CD14-positive monocyte (primary cell): ENCODE data around the gene TCTN3. TPM values are rescaled to one million over a fixed set of nuclear protein-coding genes. Genes with fewer than 3 reads are reported as not detected.
"Not testable (repeated sequence)": the region's sequence is repeated elsewhere in the genome, so short reads cannot be mapped to it uniquely, and the experiment has no call there.

Experiments
- DNase-seq, 3 donors: peaks; one replicate each; pipeline ENCODE4 v3.0.0-alpha.2; 2011 to 2022
- H2AFZ ChIP-seq: 2 replicates; pipeline ENCODE4 v1.6.0; 2012; ENCODE audit warnings: mild to moderate bottlenecking, low read depth, low read length, inconsistent platforms; ENCODE audit not compliant: insufficient read depth, poor library complexity, severe bottlenecking
- H3K27ac ChIP-seq, 2 donors: 1 replicate in 1 of 2; 2 replicates in 1 of 2; pipeline ENCODE4 v1.5.1; 2012 to 2013; ENCODE audit warnings: low read length in 2 of 2, control low read depth in 1 of 2, inconsistent platforms in 1 of 2, low read depth in 1 of 2, mild to moderate bottlenecking in 1 of 2
- H3K27me3 ChIP-seq, 2 donors: one replicate each; pipeline versions ENCODE4 v1.6.0 to v1.6.1; 2011 to 2013; ENCODE audit warnings: low read length in 2 of 2; ENCODE audit not compliant: control insufficient read depth in 2 of 2, insufficient read depth in 2 of 2
- H3K36me3 ChIP-seq, 2 donors: replicated peaks in 1 of 2; 1 replicate in 1 of 2; 2 replicates in 1 of 2; pipeline versions ENCODE4 v1.5.1 to v1.6.1; 2012 to 2013; ENCODE audit warnings: low read length in 2 of 2, control low read depth in 1 of 2, inconsistent platforms in 1 of 2, mild to moderate bottlenecking in 1 of 2; ENCODE audit not compliant: insufficient read depth in 2 of 2, control insufficient read depth in 1 of 2
- H3K4me1 ChIP-seq, 2 donors: 1 replicate in 1 of 2; 2 replicates in 1 of 2; pipeline versions ENCODE4 v1.5.1 to v1.6.1; 2012 to 2013; ENCODE audit warnings: low read length in 2 of 2, control low read depth in 1 of 2, inconsistent platforms in 1 of 2, mild to moderate bottlenecking in 1 of 2, moderate library complexity in 1 of 2; ENCODE audit not compliant: insufficient read depth in 2 of 2, control insufficient read depth in 1 of 2
- H3K4me2 ChIP-seq: replicated peaks from 2 replicates; pipeline ENCODE3; 2012; ENCODE audit warnings: low read length, moderate library complexity, mild to moderate bottlenecking; ENCODE audit not compliant: poor library complexity, severe bottlenecking; ENCODE audit errors: extremely low read depth
- H3K4me3 ChIP-seq, 3 experiments: fragments of 200-600 bp in 1 of 3; sonication (generic) in 1 of 3; replicated peaks in 1 of 3; 1 replicate in 2 of 3; 2 replicates in 1 of 3; pipeline ENCODE4 v1.5.1; 2011 to 2013; ENCODE audit warnings: low read length in 3 of 3, mild to moderate bottlenecking in 3 of 3, control low read depth in 2 of 3, low read depth in 2 of 3, inconsistent platforms in 1 of 3, moderate library complexity in 1 of 3
- H3K79me2 ChIP-seq: 2 replicates; pipeline ENCODE4 v1.6.0; 2012; ENCODE audit warnings: mild to moderate bottlenecking, control low read depth, inconsistent platforms, low read length, moderate library complexity; ENCODE audit not compliant: insufficient read depth
- H3K9ac ChIP-seq: 2 replicates; pipeline ENCODE4 v1.6.0; 2017; ENCODE audit warnings: low read length, mild to moderate bottlenecking; ENCODE audit not compliant: insufficient read depth, poor library complexity, severe bottlenecking
- H3K9me3 ChIP-seq, 2 donors: replicated peaks in 1 of 2; 1 replicate in 1 of 2; 2 replicates in 1 of 2; pipeline versions ENCODE4 v1.5.1 to v1.6.1; 2012 to 2013; ENCODE audit warnings: low read length in 2 of 2, control low read depth in 1 of 2; ENCODE audit not compliant: control insufficient read depth in 1 of 2, insufficient read depth in 1 of 2
- H4K20me1 ChIP-seq: 2 replicates; pipeline ENCODE4 v1.6.0; 2012; ENCODE audit warnings: mild to moderate bottlenecking, low read length, control low read depth, moderate library complexity; ENCODE audit not compliant: insufficient read depth
- H3K27ac Mint-ChIP-seq, 7 donors: one replicate each; pipeline ENCODE4 v1.8.0; 2020; ENCODE audit warnings: mild to moderate bottlenecking in 7 of 7, mixed read lengths in 7 of 7, moderate library complexity in 6 of 7, inconsistent platforms in 2 of 7
- H3K27me3 Mint-ChIP-seq, 3 donors: one replicate each; pipeline ENCODE4 v1.8.0; 2021 to 2022; ENCODE audit warnings: low read depth in 3 of 3, mild to moderate bottlenecking in 3 of 3, mixed read lengths in 3 of 3, moderate library complexity in 3 of 3, inconsistent platforms in 1 of 3
- H3K36me3 Mint-ChIP-seq, 2 donors: one replicate each; pipeline ENCODE4 v1.8.0; 2020; ENCODE audit warnings: mixed read lengths in 2 of 2, inconsistent platforms in 1 of 2, mild to moderate bottlenecking in 1 of 2
- H3K4me1 Mint-ChIP-seq: one replicate; pipeline ENCODE4 v1.8.0; 2020; ENCODE audit warnings: mild to moderate bottlenecking, mixed read lengths
- H3K4me3 Mint-ChIP-seq, 2 donors: one replicate each; pipeline ENCODE4 v1.8.0; 2020; ENCODE audit warnings: mild to moderate bottlenecking in 2 of 2, mixed read lengths in 2 of 2, moderate library complexity in 1 of 2
- H3K9me3 Mint-ChIP-seq, 7 donors: one replicate each; pipeline ENCODE4 v1.8.0; 2020 to 2022; ENCODE audit warnings: mixed read lengths in 7 of 7, mild to moderate bottlenecking in 6 of 7, moderate library complexity in 6 of 7, inconsistent platforms in 2 of 7
- WGBS: methylation state at CpG from one replicate; pipeline ENCODE4 v1.1.5; 2013; ENCODE audit warnings: missing lambda C conversion rate; ENCODE audit not compliant: insufficient coverage; 5-methylcytosine and 5-hydroxymethylcytosine counted together
- intact Hi-C, 2 donors: fragments of 100-400 bp; cut with micrococcal nuclease; formaldehyde crosslinking; loops; one replicate each; pipeline versions ENCODE4 v1.15.0 to v1.15.1; 2023
- polyA plus RNA-seq, 3 donors: library from polyadenylated mRNA; depleted of rRNA in 1 of 3; unstranded in 2 of 3; stranded (reverse) in 1 of 3; fragments of 300-500 nt in 2 of 3; fragments of >200 nt in 1 of 3; fragmentation: Illumina TruSeq in 2 of 3; gene quantifications; 1 replicate in 2 of 3; 2 replicates in 1 of 3; pipeline ENCODE4 v1.2.3, GENCODE V29; 2012 to 2021
- TF ChIP-seq, protein P1 (sequence below): fragments of 200-600 bp; IDR thresholded peaks from one replicate; pipeline ENCODE4 v1.8.0; 2022; ENCODE audit warnings: antibody characterized with exemption, mild to moderate bottlenecking

Gene TCTN3
- polyA plus RNA-seq, 3 donors: 8.5 to 23.1 (median 14.4) TPM

- Histone ChIP-seq H2AFZ (peak overlapping the region; percentile 71), H3K4me3 (peak overlapping the region in 1 of 3 experiments; percentile 10), H3K36me3 (no peaks in the 10 kb centered on the region), H3K79me2 (no peaks in the 10 kb centered on the region), H4K20me1 (no peaks in the 10 kb centered on the region), H3K27me3 (no peaks in the 10 kb centered on the region), H3K27ac (peak overlapping the region in 1 of 2 donors; percentile 67), H3K4me2 (peak overlapping the region; percentile 9), H3K9ac (no peak overlapping the region), H3K9me3 (peaks cover 0 to 6% of the 10 kb centered on the region in 2 donors), H3K4me1 (peaks cover 13 to 15% of the 10 kb centered on the region in 2 donors)
- H3K4me3 Mint-ChIP-seq: peak overlapping the region in 1 of 2 donors; percentile 65
- H3K4me1 Mint-ChIP-seq: peaks cover 27% of the 10 kb centered on the region
- peak overlapping the region; percentile 16 to 90 (median 76) for H3K27ac Mint-ChIP-seq
- TF ChIP-seq, protein P1, sequence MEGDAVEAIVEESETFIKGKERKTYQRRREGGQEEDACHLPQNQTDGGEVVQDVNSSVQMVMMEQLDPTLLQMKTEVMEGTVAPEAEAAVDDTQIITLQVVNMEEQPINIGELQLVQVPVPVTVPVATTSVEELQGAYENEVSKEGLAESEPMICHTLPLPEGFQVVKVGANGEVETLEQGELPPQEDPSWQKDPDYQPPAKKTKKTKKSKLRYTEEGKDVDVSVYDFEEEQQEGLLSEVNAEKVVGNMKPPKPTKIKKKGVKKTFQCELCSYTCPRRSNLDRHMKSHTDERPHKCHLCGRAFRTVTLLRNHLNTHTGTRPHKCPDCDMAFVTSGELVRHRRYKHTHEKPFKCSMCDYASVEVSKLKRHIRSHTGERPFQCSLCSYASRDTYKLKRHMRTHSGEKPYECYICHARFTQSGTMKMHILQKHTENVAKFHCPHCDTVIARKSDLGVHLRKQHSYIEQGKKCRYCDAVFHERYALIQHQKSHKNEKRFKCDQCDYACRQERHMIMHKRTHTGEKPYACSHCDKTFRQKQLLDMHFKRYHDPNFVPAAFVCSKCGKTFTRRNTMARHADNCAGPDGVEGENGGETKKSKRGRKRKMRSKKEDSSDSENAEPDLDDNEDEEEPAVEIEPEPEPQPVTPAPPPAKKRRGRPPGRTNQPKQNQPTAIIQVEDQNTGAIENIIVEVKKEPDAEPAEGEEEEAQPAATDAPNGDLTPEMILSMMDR: no peak
- peaks cover 0 to 14% (median 3%) of the 10 kb centered on the region in 7 donors for H3K9me3 Mint-ChIP-seq
- peaks cover 0 to 1% (median 0%) of the 10 kb centered on the region in 3 donors for H3K27me3 Mint-ChIP-seq
- no peak for DNase-seq
- intact Hi-C loops: no loop called here
- peaks cover 12 to 27% of the 10 kb centered on the region in 2 donors for H3K36me3 Mint-ChIP-seq
- WGBS: 20% methylated on average over 2 of the region's 6 CpGs
Observed at GRCh38 chr10:95741807-95742467, 48.2 kb upstream of the TCTN3 start.

- H3K4me2 ChIP-seq: no peak overlapping the region
- no peak overlapping the region for H3K9ac ChIP-seq
- peaks cover 21% of the 10 kb centered on the region for H3K4me1 Mint-ChIP-seq
- H3K9me3 ChIP-seq: peaks cover 0 to 3% of the 10 kb centered on the region in 2 donors
- peaks cover 0 to 1% (median 0%) of the 10 kb centered on the region in 3 donors for H3K27me3 Mint-ChIP-seq
- intact Hi-C loops: no loop called here
- H3K36me3 ChIP-seq: no peaks in the 10 kb centered on the region
- peaks cover 11 to 13% of the 10 kb centered on the region in 2 donors for H3K4me1 ChIP-seq
- no peak overlapping the region for H3K4me3 ChIP-seq
- H4K20me1 ChIP-seq: no peaks in the 10 kb centered on the region
- TF ChIP-seq, protein P1: no peak
- H3K36me3 Mint-ChIP-seq: peaks cover 10 to 24% of the 10 kb centered on the region in 2 donors
- no peak overlapping the region for H3K27ac Mint-ChIP-seq
- DNase-seq: no peak
- H3K79me2 ChIP-seq: no peaks in the 10 kb centered on the region
- H3K27me3 ChIP-seq: no peaks in the 10 kb centered on the region
- H3K27ac ChIP-seq: no peak overlapping the region
- H3K9me3 Mint-ChIP-seq: peaks cover 0 to 7% (median 3%) of the 10 kb centered on the region in 7 donors
- no peak overlapping the region for H3K4me3 Mint-ChIP-seq
- WGBS: 100% methylated on average over 1 of the region's 3 CpGs
- H2AFZ ChIP-seq: no peak overlapping the region
Observed at GRCh38 chr10:95739056-95739455, 45.3 kb upstream of the TCTN3 start.

GRCh38 chr10:95732907-95733306, 39.2 kb upstream of the TCTN3 start:
- Mint-ChIP-seq H3K4me1 (peaks cover 23% of the 10 kb centered on the region), H3K36me3 (peaks cover 15 to 29% of the 10 kb centered on the region in 2 donors), H3K9me3 (peaks cover 15 to 31% (median 25%) of the 10 kb centered on the region in 7 donors)
- H4K20me1 ChIP-seq, DNase-seq, intact Hi-C loops, H3K27me3 Mint-ChIP-seq, H3K4me3 ChIP-seq, H3K4me2 ChIP-seq, H3K27ac Mint-ChIP-seq, H3K9ac ChIP-seq, H3K4me3 Mint-ChIP-seq, H3K36me3 ChIP-seq, H3K79me2 ChIP-seq, H3K27me3 ChIP-seq, H2AFZ ChIP-seq, H3K27ac ChIP-seq: not testable (repeated sequence)
- 92% methylated on average over 4 of the region's 6 CpGs for WGBS
- peaks cover 22 to 25% of the 10 kb centered on the region in 2 donors for H3K9me3 ChIP-seq
- peaks cover 17 to 23% of the 10 kb centered on the region in 2 donors for H3K4me1 ChIP-seq
